Liver (tissue), 3 donors: Measurements from ENCODE around the gene ELAVL2.

Source experiments
- CTCF ChIP-seq: fragments of 150-350 bp; IDR thresholded peaks from 2 replicates; pipeline ENCODE4 v1.5.1; 2017; ENCODE audit warnings: improper control_type of control experiment, low read depth, low read length; ENCODE audit not compliant: missing input control
- HNF4A ChIP-seq, 2 donors: conservative IDR thresholded peaks; 2 replicates each; pipeline ENCODE4 v1.6.1; 2016; ENCODE audit warnings: antibody characterized with exemption in 2 of 2, mild to moderate bottlenecking in 2 of 2
- JUND ChIP-seq, 2 donors: IDR thresholded peaks; 2 replicates each; pipeline ENCODE4 v1.6.1; 2016; ENCODE audit warnings: antibody characterized with exemption in 2 of 2
- MAX ChIP-seq: IDR thresholded peaks from 2 replicates; pipeline ENCODE4 v1.6.1; 2016; ENCODE audit warnings: antibody characterized with exemption
- RAD21 ChIP-seq, 2 donors: IDR thresholded peaks; 2 replicates each; pipeline ENCODE4 v1.6.1; 2016; ENCODE audit warnings: antibody characterized with exemption in 2 of 2, mild to moderate bottlenecking in 2 of 2
- RXRA ChIP-seq, 2 donors: IDR thresholded peaks; 2 replicates each; pipeline ENCODE4 v1.6.1; 2017 to 2018; ENCODE audit warnings: antibody characterized with exemption in 2 of 2, mild to moderate bottlenecking in 1 of 2
- SP1 ChIP-seq: IDR thresholded peaks from 2 replicates; pipeline ENCODE4 v1.6.1; 2018; ENCODE audit warnings: antibody characterized with exemption, mild to moderate bottlenecking
- TAF1 ChIP-seq: conservative IDR thresholded peaks from 2 replicates; pipeline ENCODE4 v1.6.1; 2016; ENCODE audit warnings: antibody characterized with exemption, mild to moderate bottlenecking
- ZBTB33 ChIP-seq: IDR thresholded peaks from 2 replicates; pipeline ENCODE4 v1.6.1; 2016; ENCODE audit warnings: antibody characterized with exemption
- donor health status: healthy.
- donor health status: healthy.

GRCh38 chr9:23728736-23729135, 97.3 kb downstream of the ELAVL2 start:
- TF ChIP-seq CTCF: no peak
- no peak for TF ChIP-seq JUND (IDR thresholded peaks at IDR 0.05)
- TF ChIP-seq RXRA (IDR thresholded peaks at IDR 0.05): no peak
- TF ChIP-seq MAX: no peak
- no peak for TF ChIP-seq RAD21 (IDR thresholded peaks at IDR 0.05)
- no peak for TF ChIP-seq SP1
- no peak for TF ChIP-seq ZBTB33
- TF ChIP-seq HNF4A (conservative IDR thresholded peaks at IDR 0.05): no peak
- TF ChIP-seq TAF1: no peak
